Colon (tissue), 2 donors: ENCODE results near the gene RNF212B.

Source experiments
- FAIRE-seq: peaks from 2 replicates; lab custom pipeline; 2012; peaks lifted over from hg19 to GRCh38; lab: Jason Lieb, UNC
- donor health status: control.
- donor health status: control.

Gene RNF212B

DNA sequence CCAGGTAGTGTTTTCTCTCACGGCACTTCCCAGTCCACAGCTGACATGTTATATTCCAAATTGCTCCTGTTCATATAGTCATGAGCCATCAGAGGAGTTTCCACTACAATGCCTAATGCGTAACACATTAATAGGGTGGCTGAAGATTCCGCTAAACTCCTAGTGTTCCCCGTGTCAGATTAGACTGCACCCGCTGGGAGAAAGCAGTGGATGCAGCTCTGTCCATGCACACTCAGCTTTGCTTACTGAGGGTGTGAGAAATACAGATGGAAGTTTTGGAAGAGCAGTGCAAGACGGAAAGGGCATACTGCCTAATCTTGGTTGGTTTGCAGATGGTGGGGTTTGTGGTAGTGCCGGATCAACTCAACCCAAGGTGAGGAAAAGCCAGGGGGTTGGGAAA lies 59.4 kb downstream of the RNF212B start:
- no peak for FAIRE-seq

DNA sequence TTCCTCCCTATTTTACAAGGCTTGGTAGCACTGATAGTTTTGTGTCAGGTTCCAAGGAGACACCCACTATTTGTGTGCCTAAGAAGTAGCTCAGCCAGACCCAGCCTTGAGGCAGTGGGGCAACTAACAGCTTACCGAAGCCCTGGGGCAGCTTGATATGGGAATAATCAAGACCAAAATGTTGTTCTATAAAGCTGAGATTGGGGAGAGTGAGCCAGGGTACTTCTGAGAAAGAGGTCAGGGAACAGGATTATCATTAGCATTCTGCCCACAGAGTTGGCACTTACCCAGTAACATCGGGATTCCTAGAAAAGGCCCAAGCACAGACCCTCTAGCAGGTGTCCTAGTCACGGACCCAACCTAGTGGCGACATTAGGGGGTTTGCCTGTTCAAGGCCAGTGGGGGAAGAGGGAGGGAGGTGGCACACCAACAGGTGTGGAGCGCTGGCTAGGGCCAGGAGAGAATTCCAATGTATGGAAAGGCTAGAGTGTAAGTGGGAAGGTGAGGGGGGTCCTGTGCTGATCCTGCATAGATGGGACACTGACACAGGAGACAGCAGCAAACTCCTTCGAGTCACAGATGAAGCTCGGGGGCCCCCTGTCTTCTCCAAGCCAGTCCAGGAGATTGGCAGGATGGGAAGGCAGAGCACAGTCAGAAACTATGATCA lies 60.0 kb downstream of the RNF212B start:
- FAIRE-seq, result no peak

DNA sequence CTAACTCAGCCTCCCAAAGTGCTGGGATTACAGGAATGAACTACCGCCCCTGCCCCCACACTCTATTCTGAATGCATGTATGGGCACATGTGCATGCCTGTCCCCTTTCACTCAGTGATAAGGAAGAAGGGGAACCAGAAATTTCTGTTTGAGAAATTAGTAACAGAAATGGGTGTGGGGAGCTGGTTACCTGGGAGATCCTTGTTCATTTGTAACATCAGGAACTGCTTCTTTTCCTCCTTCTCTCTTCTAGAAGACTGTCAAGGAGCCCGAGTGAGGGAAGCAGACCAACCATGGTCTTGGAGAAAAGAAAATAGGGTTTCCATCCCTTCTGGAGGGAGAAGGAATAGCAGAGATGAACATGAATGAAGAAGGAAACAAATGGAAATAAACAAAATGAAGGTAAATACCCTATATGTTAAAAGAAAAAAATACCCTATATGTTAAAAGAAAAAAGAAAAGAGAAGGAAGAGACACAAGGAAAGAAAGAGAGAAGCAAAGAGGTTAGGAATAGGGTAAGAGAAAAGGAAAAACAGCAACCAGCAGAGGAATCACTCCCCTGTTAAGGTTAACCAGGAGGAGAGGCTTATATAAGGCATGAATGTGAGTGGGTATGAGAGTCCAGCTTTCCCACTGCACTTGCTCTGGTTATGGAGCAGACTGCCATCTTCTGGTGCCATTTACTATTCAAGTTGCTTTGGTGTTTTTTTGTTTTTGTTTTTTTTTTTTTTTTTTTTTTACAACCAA lies 61.6 kb downstream of the RNF212B start:
- FAIRE-seq, result no peak

DNA sequence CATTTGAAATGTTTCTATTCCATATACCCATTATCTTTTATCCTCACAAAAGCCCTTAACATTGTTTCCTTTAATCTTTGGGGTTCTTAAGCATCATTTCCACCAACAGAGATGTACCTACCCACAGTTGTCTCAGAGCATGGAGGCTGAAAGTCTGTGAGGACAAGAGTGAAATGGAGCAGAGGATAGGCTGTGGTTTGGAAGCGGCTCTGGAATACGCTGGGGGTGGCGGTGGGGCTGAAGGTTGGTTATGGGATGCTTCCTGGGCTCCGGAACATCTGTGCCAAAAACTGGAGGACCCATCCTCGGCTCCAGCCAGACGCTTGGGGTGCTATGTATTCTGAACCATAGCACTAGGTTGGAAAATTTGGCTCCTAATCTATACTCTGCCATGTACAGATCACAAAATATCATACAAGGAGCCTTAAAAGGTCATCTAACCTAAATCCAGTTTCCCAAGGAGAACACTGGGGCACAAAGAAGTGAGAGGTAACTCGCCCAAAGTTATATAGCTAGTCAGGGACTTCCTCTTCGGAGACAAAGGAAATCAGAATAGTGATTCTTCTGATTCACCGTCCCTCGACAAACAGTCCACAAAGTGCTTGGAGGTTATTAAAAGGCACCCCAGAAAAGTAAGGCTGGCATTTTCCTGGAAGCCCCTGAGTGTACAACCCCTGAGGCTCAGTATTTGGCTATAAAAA lies 62.4 kb downstream of the RNF212B start:
- no peak for FAIRE-seq

DNA sequence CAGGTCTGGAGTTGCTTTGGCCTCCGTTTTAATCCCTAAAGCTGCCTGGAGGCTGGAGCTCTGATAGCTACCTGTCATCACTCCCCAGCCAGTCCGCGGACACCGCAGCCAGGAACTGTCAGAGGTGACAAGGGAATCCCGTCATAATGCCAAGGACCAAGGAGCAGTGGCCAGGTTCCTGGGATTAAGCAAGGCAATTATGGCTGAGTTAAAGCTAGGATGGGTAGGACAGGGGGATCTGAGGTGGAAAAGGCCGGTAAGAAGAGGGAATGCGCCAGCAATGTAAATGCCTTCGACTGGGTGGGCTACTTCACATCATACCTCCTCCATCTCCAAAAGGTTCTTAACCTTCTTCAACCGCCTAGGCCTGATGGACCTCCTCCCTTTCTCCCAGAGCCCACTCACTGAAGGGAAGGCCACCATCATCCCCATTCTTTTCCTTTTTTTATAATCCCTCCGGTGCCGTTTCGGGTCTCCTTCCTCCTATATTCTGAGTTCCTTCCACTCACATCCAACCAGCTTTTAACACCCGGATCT lies 63.0 kb downstream of the RNF212B start:
- FAIRE-seq, result no peak

DNA sequence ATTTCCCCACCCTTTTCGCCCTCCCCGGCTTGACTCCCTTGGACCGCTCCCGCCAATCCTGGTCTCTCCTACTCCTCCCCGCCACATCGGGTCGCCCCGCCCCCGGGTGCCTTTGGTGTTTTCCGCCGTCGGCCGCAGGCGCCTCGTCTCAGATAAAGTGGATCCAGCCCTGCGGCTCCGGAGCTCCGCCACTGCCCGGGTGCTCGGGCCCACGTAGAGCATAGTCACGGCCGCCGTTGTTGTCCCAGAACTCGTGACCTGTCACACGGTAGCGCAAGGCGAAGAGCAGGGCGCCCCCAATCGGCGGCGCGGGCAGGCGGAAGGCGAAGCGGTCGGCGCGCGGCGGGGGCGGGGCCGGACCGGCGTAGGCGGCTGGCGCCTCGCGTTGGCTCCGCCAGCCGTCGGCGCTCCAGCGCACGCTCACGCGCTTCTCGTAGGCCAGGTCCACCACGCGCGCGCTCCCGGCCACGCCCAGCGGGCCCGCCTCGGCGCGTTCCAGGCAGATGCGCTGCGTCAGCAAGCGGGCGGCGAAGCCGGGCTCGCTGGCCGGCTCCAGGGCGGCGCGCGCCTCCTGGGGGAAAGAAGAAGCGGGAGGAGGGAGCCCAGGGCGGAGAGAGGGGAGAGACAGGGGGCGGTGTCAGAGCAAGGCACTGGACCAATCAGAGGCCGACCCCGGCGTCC lies 63.7 kb downstream of the RNF212B start:
- FAIRE-seq, result no peak

DNA sequence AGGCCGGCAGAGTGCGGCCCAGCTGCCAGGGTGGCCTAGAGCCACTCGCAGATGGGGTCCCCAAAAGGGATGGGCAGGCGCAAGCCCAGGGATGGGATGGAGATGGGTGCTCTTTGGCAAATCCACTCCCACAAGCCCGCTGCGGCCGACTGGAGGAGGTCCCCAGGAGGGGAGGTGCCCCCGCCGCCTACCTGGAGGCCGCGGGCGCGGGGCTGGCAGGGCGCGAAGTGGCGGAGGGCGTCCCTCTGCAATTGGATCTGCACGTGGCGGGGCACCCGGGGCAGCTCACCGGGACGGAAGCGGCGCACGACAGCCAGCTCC lies 64.2 kb downstream of the RNF212B start:
- no peak for FAIRE-seq

DNA sequence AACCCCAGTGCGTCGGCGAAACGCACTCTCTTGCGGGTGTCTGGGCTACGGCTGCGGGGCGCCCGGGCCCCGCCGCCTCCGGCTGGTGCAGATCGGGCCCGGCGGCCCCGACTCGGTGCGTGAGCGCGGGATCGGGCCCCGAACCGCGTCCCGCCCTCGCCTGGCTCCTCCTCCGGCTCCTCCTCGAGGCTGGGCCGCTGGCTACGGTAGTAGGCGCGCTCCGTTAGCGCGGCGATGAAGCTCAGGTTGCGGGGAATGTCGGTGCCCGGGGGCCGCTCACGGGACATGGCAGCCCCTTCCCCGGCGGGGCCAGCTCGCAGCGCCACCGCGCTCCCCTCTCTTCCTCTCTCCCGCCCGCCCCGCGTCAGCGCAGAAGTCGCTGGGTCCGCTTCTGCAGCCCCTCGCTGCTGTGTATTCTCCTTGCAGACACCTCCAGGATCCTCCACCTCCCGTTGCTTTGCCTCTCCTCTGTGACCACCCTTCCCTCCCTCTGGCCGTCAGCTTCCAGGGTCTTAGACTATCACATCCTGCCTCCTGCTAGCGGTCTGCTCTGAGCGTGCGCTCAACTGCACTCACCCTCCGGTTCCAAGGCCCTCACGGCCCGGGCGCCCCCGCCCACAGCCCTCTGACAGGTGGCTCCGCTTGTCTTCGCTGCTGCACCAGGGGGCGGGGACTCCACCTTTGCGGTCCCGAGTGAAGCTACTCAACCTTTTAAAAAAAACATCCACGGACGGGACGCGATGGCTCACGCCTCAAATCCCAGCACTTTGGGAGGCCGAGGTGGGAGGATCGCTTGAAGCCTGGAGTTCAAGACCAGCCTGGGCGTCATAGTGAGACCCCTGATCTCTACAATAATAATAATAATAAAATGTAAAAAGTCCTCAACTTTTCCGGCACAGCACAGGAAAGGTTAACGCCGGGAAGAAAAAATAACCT lies 64.8 kb downstream of the RNF212B start, which contains the start of gene PPP1R3E:
TSS of gene PPP1R3E (minus strand) at position 570 of the 936 bp plus-strand sequence. CDS start at position 287, 283 bp downstream.
- FAIRE-seq, result no peak

DNA sequence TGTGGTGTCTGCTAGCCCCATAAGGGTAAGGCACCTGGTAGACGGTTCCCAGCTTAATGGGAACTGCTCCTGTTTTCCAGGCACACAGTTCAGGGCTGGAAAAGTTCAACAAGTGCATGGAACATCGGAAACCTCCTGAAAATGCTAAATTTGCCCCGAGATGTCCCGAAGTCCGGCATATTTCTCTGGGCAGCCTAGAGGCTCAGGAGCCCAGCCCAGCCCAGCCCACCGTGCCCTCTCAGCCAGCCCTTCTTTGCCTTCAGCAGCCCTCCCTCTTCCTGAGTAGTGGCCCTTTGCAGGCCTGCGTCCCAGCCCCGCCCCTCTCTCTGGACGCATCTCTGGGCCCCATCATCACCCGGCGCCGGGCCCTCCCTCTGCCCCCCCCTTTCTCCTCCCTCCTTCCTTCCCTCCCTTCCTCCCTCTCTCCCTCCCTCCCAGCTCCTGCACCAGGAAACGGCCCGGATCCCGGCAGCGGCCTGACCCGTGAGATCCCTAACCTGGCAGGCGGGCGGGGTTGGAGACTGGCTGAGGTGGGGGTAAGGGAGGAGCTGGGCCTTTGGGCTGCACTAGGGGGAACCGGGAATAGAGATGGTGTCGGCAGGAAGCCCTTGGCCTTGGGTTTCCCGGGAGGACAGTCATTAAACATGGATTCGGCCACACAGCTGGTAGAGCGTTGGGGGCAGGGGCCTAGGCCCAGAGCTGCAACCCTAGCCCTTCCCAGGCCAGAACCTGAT lies 68.8 kb downstream of the RNF212B start, which contains the start of gene BCL2L2:
TSS of gene BCL2L2 (plus strand) at position 422 of the 734 bp plus-strand sequence. CDS start 935 bp downstream, outside the sequence.
- no peak for FAIRE-seq

DNA sequence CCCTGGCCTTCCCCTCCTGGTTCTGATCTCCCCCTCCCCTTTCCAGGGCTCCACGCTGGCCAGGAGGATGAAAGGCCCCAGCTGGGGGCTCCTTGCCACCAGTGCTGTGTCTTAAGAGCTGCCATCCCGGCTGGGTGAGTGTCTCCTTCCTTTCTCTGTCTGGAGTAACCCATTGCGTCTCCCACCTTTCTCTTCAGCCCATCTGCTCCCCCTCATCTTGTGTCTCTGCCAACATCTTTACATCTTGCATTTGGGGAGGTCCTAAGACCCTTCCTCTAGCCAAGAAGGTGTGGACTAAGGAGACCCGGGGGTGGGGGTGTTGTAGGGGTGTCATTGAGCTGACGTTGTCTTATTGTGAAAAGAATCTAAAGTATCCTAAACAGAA lies 69.4 kb downstream of the RNF212B start:
- FAIRE-seq, result no peak

DNA sequence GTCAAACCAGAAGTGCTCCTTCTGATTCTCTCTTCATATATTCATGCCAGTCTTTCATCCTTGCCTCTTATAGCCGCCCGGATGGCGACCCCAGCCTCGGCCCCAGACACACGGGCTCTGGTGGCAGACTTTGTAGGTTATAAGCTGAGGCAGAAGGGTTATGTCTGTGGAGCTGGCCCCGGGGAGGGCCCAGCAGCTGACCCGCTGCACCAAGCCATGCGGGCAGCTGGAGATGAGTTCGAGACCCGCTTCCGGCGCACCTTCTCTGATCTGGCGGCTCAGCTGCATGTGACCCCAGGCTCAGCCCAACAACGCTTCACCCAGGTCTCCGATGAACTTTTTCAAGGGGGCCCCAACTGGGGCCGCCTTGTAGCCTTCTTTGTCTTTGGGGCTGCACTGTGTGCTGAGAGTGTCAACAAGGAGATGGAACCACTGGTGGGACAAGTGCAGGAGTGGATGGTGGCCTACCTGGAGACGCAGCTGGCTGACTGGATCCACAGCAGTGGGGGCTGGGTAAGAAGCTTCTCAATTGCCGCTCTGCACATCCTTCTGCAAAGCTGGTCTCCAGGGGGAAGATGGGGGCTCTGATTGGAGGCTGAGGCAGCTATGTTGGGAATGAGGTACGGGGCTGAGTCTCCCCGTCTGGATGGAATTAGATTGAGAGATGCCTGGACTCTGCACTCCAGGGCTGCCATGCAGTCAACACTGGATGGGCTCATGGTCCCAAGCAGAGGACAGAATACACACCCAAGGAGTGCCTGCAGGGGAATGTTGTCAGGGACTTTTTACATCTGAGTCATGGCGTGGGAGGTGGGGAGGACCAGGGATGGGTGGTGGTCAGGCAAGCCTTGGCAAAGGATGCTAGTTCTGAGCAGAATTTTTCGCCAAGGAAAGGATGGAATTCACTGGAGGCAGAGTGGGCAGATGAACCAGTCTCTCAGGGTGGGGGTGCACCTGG lies 70.2 kb downstream of the RNF212B start:
- FAIRE-seq, result no peak

DNA sequence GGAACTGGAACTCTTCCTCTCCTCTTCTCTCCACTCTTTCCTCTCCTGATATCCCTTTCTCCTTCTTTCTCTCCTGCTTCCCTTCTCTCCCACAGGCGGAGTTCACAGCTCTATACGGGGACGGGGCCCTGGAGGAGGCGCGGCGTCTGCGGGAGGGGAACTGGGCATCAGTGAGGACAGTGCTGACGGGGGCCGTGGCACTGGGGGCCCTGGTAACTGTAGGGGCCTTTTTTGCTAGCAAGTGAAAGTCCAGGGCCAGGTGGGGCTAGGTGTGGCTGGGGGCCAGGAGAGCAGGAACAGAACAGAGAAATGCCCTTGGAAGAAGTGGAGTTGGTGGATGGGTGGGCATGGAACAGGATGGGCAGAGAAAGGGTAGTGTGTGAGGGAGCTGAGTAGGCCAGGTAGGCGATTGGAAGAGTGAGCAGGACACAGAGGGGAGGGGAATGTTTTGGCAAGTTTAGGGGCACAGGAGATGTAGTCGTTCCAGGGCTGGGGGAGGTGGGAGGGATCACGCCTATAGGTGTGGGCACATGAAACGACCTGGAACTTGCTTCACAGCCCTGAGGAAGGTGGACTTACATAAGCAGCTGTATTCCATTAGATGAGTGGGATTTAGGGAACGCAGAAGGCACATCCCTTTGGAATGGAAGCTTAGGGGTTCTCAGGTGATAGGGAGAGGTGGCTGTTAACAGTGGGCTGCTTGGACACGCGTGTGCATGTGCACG lies 71.1 kb downstream of the RNF212B start:
- no peak for FAIRE-seq

DNA sequence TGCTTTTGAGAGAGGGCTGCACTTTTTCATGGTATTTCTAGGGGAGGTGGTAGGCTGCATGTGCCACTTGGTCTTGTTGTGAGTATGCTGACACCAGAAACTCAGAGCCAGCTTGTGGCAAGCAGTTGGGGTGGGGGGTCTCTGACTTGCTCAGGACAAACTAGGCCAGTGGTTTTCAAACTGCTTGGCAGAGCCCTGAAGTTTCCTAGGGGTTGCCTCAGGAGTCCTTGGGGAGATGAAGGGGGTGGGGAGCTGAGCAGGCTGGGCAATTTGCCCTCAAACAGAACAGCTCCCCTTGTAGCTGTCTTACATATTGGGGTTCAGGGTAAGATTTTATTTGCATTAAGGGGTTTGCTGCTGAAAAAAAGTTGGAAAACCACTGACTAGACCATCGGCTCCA lies 72.8 kb downstream of the RNF212B start:
- no peak for FAIRE-seq

DNA sequence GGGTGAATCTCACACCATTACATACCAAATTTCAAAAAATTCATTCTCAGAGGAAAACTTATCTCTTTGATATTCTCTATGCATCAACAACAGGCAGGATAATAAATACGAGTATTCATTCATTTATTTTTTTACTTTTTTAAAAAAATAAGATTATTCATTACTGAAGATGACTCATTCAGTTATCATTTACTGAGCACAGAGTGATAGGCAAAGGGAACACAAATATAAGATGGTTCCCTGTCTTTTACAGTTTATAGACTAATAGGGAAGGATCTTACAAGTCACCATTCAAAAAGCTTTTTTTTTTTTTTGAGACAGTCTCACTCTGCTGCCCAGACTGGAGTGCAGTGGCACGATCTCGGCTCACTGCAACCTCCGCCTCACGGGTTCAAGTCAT lies 78.6 kb downstream of the RNF212B start:
- no peak for FAIRE-seq

DNA sequence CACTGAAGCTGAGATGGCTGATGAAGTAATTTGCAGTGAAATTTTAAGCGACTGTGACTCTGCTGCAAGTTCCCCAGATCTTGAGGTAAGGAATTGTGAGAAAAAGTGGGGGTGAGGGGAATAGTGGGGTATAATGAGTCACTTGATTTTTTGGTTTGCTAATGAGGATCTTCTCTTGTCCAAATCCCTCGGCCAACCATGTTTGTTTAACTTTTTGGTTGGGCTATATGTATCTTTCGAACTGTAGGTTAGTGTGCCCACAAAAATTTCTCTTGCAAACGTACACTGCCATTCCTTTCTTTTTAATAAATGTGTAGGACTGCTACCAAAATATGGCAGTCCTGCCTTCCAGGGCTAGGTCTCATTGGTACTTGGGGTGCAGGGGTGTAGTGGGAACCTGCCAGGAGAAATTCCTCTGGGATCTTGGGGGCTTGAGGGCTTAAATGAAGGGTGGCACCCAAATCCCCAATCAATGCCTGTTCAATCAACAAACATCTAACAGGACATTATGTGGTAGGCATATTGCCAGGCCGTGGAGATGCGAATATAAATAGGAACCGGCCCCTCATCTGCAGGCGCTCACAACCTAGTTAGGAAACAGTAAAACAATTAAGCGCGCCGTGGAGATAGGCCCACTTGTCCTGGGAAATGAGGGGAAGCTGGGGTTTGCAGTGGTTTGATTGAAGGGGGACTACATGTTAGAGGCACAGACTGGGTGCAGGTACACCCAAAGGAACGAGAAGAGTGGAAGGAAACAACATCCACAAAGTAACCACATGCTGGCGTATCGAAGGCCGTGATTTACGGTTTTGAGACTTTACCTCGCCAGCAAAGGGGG lies 82.2 kb downstream of the RNF212B start:
- FAIRE-seq, result no peak

DNA sequence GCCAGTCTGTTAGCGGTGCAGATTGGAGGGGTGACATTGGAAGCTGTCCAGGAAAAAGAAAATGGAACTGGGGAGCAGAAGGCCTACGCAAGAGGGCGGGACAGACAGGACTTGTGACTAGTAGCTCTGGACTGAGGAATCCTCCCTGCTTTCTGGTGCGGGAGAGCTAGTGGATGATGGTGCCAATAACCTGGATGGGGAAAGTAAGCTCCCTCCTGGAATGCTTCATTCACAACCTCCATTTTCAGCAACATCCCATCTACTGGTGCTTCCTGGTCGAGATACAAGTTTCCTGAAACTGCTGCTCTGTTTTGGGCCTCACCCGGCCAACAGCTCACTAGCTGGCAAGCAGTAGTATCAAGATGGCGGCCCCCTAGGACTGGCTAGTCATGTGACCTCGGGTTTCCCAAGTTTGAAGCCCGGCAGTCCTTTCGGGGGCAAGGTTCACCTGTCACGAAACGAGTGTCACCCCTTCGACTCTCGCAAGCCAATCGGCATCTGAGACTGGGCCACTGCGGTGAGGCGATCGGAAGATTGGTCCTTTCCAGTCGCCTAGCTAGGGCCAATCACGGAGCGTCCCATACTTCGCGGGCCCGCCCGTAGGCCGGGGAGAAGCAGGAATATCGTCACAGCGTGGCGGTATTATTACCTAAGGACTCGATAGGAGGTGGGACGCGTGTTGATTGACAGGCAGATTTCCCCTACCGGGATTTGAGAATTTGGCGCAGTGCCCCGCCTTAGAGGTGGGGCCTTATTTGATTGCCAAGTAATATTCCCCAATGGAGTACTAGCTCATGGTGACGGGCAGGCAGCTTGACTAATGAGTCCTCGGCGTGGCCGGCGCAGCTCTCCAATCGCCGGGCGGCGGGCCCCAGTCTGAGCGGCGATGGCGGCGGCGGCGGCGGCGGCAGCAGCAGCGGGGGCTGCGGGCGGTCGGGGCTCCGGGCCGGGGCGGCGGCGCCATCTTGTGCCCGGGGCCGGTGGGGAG lies 83.1 kb downstream of the RNF212B start, which contains the start of gene PABPN1:
TSS of gene PABPN1 (plus strand) at position 874 of the 988 bp plus-strand sequence. CDS start at position 887, 13 bp downstream.
- peak; percentile 77 for FAIRE-seq
